ENCODE data around the gene LRRN1. TPM values are rescaled to one million over a fixed set of nuclear protein-coding genes. Genes with fewer than 3 reads are reported as not detected.

The LRRN1 gene
- total RNA-seq, 1 donor from 2014 or later = not detected

- Mint-ChIP-seq H3K27ac (no peak overlapping the region), H3K4me3 (ENCODE audit: low read depth) (no peak overlapping the region), H3K4me1 (ENCODE audit: low read depth) (no peaks in the 10 kb centered on the region), H3K9me3 (no peaks in the 10 kb centered on the region), H3K27me3 (ENCODE audit: low read depth) (no peaks in the 10 kb centered on the region), H3K36me3 (ENCODE audit: low read depth) (no peaks in the 10 kb centered on the region)
- intact Hi-C loops (cut with micrococcal nuclease) = no loop called here
- DNase-seq (ENCODE audit: low spot score) = no peak
Measured at GRCh38 chr3:3783696-3784095, 15.5 kb upstream of the LRRN1 start.

GRCh38 chr3:3792391-3792790, 6.8 kb upstream of the LRRN1 start:
- Mint-ChIP-seq H3K27me3 (ENCODE audit: low read depth) (peaks cover 9% of the 10 kb centered on the region), H3K4me3 (ENCODE audit: low read depth) (no peak overlapping the region), H3K36me3 (ENCODE audit: low read depth) (no peaks in the 10 kb centered on the region), H3K4me1 (ENCODE audit: low read depth) (no peaks in the 10 kb centered on the region), H3K9me3 (no peaks in the 10 kb centered on the region), H3K27ac (no peak overlapping the region)
- DNase-seq (ENCODE audit: low spot score) = no peak
- intact Hi-C loops (cut with micrococcal nuclease) = no loop called here

GRCh38 chr3:3798631-3799113, 559 bp upstream of the LRRN1 start:
- Mint-ChIP-seq H3K4me3 (ENCODE audit: low read depth) (peak overlapping the region; percentile 68), H3K9me3 (no peaks in the 10 kb centered on the region), H3K36me3 (ENCODE audit: low read depth) (no peaks in the 10 kb centered on the region), H3K27me3 (ENCODE audit: low read depth) (peaks cover 54% of the 10 kb centered on the region), H3K4me1 (ENCODE audit: low read depth) (peaks cover 7% of the 10 kb centered on the region), H3K27ac (no peak overlapping the region)
- DNase-seq (ENCODE audit: low spot score) = peak; percentile 14
- intact Hi-C loops (cut with micrococcal nuclease) = no loop called here

- no peak for DNase-seq (ENCODE audit: low spot score)
- Mint-ChIP-seq H3K27ac (no peak overlapping the region), H3K4me3 (ENCODE audit: low read depth) (peak overlapping the region; percentile 47), H3K4me1 (ENCODE audit: low read depth) (peaks cover 7% of the 10 kb centered on the region), H3K9me3 (no peaks in the 10 kb centered on the region), H3K36me3 (ENCODE audit: low read depth) (no peaks in the 10 kb centered on the region), H3K27me3 (ENCODE audit: low read depth) (peaks cover 57% of the 10 kb centered on the region)
- intact Hi-C loops (cut with micrococcal nuclease) = no loop called here
Measured at GRCh38 chr3:3800080-3800455, 837 bp downstream of the LRRN1 start.

GRCh38 chr3:3800685-3801493, 1.7 kb downstream of the LRRN1 start:
- Mint-ChIP-seq H3K9me3 (no peaks in the 10 kb centered on the region), H3K27me3 (ENCODE audit: low read depth) (peaks cover 57% of the 10 kb centered on the region), H3K4me3 (ENCODE audit: low read depth) (no peak overlapping the region), H3K27ac (no peak overlapping the region), H3K4me1 (ENCODE audit: low read depth) (peaks cover 7% of the 10 kb centered on the region), H3K36me3 (ENCODE audit: low read depth) (no peaks in the 10 kb centered on the region)
- intact Hi-C loops (cut with micrococcal nuclease) = no loop called here
- no peak for DNase-seq (ENCODE audit: low spot score)

GRCh38 chr3:3801494-3801841, 2.2 kb downstream of the LRRN1 start:
- Mint-ChIP-seq H3K27ac (no peak overlapping the region), H3K9me3 (no peaks in the 10 kb centered on the region), H3K4me3 (ENCODE audit: low read depth) (no peak overlapping the region), H3K27me3 (ENCODE audit: low read depth) (peaks cover 57% of the 10 kb centered on the region), H3K36me3 (ENCODE audit: low read depth) (no peaks in the 10 kb centered on the region), H3K4me1 (ENCODE audit: low read depth) (peaks cover 7% of the 10 kb centered on the region)
- no peak for DNase-seq (ENCODE audit: low spot score)
- intact Hi-C loops (cut with micrococcal nuclease) = no loop called here

GRCh38 chr3:3802046-3802445, 2.8 kb downstream of the LRRN1 start:
- intact Hi-C loops (cut with micrococcal nuclease) = no loop called here
- Mint-ChIP-seq H3K9me3 (no peaks in the 10 kb centered on the region), H3K36me3 (ENCODE audit: low read depth) (no peaks in the 10 kb centered on the region), H3K4me1 (ENCODE audit: low read depth) (peaks cover 7% of the 10 kb centered on the region), H3K27ac (no peak overlapping the region), H3K4me3 (ENCODE audit: low read depth) (no peak overlapping the region), H3K27me3 (ENCODE audit: low read depth) (peaks cover 55% of the 10 kb centered on the region)
- no peak for DNase-seq (ENCODE audit: low spot score)

GRCh38 chr3:3804560-3804959, 5.3 kb downstream of the LRRN1 start:
- H3K4me1 Mint-ChIP-seq (ENCODE audit: low read depth) = peaks cover 3% of the 10 kb centered on the region
- no peaks in the 10 kb centered on the region for H3K36me3 Mint-ChIP-seq (ENCODE audit: low read depth)
- H3K9me3 Mint-ChIP-seq = no peaks in the 10 kb centered on the region
- DNase-seq (ENCODE audit: low spot score) = no peak
- intact Hi-C loops (cut with micrococcal nuclease) = no loop called here
- H3K27me3 Mint-ChIP-seq (ENCODE audit: low read depth) = peaks cover 36% of the 10 kb centered on the region
- no peak overlapping the region for H3K4me3 Mint-ChIP-seq (ENCODE audit: low read depth)
- H3K27ac Mint-ChIP-seq = no peak overlapping the region

- Mint-ChIP-seq H3K27me3 (ENCODE audit: low read depth) (peaks cover 26% of the 10 kb centered on the region), H3K9me3 (no peaks in the 10 kb centered on the region), H3K27ac (no peak overlapping the region), H3K36me3 (ENCODE audit: low read depth) (no peaks in the 10 kb centered on the region), H3K4me1 (ENCODE audit: low read depth) (no peaks in the 10 kb centered on the region), H3K4me3 (ENCODE audit: low read depth) (no peak overlapping the region)
- no peak for DNase-seq (ENCODE audit: low spot score)
- intact Hi-C loops (cut with micrococcal nuclease) = no loop called here
Measured at GRCh38 chr3:3806092-3806491, 6.9 kb downstream of the LRRN1 start.

GRCh38 chr3:3806856-3807255, 7.6 kb downstream of the LRRN1 start:
- no peak for DNase-seq (ENCODE audit: low spot score)
- Mint-ChIP-seq H3K27me3 (ENCODE audit: low read depth) (peaks cover 19% of the 10 kb centered on the region), H3K4me3 (ENCODE audit: low read depth) (no peak overlapping the region), H3K4me1 (ENCODE audit: low read depth) (no peaks in the 10 kb centered on the region), H3K9me3 (no peaks in the 10 kb centered on the region), H3K27ac (no peak overlapping the region), H3K36me3 (ENCODE audit: low read depth) (no peaks in the 10 kb centered on the region)
- intact Hi-C loops (cut with micrococcal nuclease) = no loop called here

GRCh38 chr3:3813013-3813412, 13.8 kb downstream of the LRRN1 start:
- intact Hi-C loops (cut with micrococcal nuclease) = no loop called here
- no peaks in the 10 kb centered on the region for H3K9me3 Mint-ChIP-seq
- no peak overlapping the region for H3K4me3 Mint-ChIP-seq (ENCODE audit: low read depth)
- H3K36me3 Mint-ChIP-seq (ENCODE audit: low read depth) = no peaks in the 10 kb centered on the region
- no peaks in the 10 kb centered on the region for H3K27me3 Mint-ChIP-seq (ENCODE audit: low read depth)
- DNase-seq (ENCODE audit: low spot score) = no peak
- H3K4me1 Mint-ChIP-seq (ENCODE audit: low read depth) = no peaks in the 10 kb centered on the region
- H3K27ac Mint-ChIP-seq = no peak overlapping the region

GRCh38 chr3:3815206-3815605, 16.0 kb downstream of the LRRN1 start:
- Mint-ChIP-seq H3K4me1 (ENCODE audit: low read depth) (no peaks in the 10 kb centered on the region), H3K27me3 (ENCODE audit: low read depth) (no peaks in the 10 kb centered on the region), H3K9me3 (no peaks in the 10 kb centered on the region), H3K27ac (no peak overlapping the region), H3K4me3 (ENCODE audit: low read depth) (no peak overlapping the region), H3K36me3 (ENCODE audit: low read depth) (no peaks in the 10 kb centered on the region)
- DNase-seq (ENCODE audit: low spot score) = no peak
- intact Hi-C loops (cut with micrococcal nuclease) = no loop called here

- H3K4me3 Mint-ChIP-seq (ENCODE audit: low read depth) = no peak overlapping the region
- no peaks in the 10 kb centered on the region for H3K4me1 Mint-ChIP-seq (ENCODE audit: low read depth)
- no peak for DNase-seq (ENCODE audit: low spot score)
- intact Hi-C loops (cut with micrococcal nuclease) = no loop called here
- H3K27me3 Mint-ChIP-seq (ENCODE audit: low read depth) = no peaks in the 10 kb centered on the region
- H3K36me3 Mint-ChIP-seq (ENCODE audit: low read depth) = no peaks in the 10 kb centered on the region
- no peaks in the 10 kb centered on the region for H3K9me3 Mint-ChIP-seq
- no peak overlapping the region for H3K27ac Mint-ChIP-seq
Measured at GRCh38 chr3:3816034-3816433, 16.8 kb downstream of the LRRN1 start.

GRCh38 chr3:3817865-3818264, 18.6 kb downstream of the LRRN1 start:
- Mint-ChIP-seq H3K9me3 (no peaks in the 10 kb centered on the region), H3K27me3 (ENCODE audit: low read depth) (no peaks in the 10 kb centered on the region), H3K4me1 (ENCODE audit: low read depth) (no peaks in the 10 kb centered on the region), H3K4me3 (ENCODE audit: low read depth) (no peak overlapping the region), H3K36me3 (ENCODE audit: low read depth) (no peaks in the 10 kb centered on the region), H3K27ac (no peak overlapping the region)
- no peak for DNase-seq (ENCODE audit: low spot score)
- intact Hi-C loops (cut with micrococcal nuclease) = no loop called here
